Activated T-cell treated with anti-CD3 and anti-CD28 coated beads, Interleukin-2, amount 50 U/mL, for 1 hour (primary cell): ENCODE measurements around the gene PRKG1.

Source experiments
- DNase-seq: peaks from one replicate; pipeline ENCODE4 v3.0.0-alpha.2; 2020

PRKG1 gene

DNA sequence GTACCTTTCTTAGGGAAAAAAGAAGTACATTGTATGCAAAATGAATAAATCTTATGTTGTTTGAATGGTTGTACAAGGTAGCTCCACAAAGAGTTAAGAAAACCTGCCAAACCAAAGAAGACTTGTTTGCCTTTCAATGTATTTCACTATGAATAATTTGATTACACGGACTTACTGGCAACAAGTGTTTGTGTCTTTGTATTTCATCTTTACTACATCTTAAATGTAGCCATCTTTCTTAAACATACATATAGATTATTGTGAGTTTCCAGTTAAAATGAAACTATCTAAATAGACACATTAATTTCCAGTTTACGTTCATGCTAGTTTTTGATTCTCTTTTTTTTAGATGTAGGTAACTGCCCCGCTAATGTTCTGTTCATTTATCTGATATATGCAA, 2.8 kb downstream of the PRKG1 start:
- DNase-seq, result no peak

DNA sequence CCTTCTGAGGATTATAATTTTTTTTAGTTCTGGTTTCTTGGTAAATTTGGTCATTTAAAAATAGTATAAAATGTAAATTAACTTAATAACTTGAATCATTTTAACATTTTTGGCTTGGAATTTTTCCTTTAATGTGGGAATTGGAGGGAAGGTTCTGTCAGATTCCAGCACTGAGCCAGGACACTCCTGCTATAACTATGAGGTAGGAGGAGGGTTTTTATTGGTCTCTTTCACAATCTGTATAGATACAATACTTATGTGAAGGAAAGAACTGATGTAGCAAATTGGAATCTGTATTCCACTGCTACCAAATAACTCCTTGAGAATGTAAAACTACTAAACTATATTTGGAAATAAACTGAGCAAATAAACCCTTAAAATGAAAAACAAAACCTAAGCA, 3.2 kb downstream of the PRKG1 start:
- DNase-seq, result no peak

DNA sequence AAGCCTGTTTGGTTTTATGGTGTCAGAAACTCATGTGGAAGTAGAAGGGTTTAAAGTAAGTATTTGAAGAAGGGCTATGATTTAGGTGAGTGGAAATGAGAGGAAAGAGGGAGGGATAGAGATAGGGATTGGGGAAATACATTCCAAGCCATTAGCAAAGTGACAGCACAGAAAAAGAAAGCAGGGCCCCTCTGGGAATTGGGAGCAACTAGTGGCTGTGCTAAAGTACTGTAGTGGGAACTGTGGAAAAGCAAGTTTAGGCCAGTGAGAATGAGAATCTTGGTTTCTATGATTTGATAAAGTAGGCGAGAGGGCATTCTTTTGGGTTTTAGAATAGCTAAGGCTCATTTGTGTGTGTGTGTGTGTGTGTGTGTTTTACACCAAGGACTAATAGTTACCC, 5.0 kb downstream of the PRKG1 start:
- no peak for DNase-seq

DNA sequence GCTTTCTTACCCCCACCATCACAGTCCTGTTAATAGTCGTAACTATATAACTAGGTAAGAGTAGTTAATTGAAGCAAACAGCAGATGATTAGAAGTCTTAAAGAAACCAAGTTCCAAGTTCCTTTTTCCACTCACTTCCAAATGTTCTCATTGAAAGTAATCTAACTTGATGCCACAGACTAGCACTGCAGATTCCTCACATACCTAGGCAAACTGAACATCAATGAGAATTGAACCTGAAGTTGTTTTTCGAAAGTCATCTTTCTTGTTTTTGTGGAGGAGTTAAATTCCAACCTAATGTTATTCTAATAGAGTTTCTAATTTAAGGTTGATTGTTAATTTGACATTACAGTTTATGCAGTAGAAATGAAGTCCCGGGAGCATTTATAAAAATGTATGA, 5.5 kb downstream of the PRKG1 start:
- DNase-seq, result no peak

DNA sequence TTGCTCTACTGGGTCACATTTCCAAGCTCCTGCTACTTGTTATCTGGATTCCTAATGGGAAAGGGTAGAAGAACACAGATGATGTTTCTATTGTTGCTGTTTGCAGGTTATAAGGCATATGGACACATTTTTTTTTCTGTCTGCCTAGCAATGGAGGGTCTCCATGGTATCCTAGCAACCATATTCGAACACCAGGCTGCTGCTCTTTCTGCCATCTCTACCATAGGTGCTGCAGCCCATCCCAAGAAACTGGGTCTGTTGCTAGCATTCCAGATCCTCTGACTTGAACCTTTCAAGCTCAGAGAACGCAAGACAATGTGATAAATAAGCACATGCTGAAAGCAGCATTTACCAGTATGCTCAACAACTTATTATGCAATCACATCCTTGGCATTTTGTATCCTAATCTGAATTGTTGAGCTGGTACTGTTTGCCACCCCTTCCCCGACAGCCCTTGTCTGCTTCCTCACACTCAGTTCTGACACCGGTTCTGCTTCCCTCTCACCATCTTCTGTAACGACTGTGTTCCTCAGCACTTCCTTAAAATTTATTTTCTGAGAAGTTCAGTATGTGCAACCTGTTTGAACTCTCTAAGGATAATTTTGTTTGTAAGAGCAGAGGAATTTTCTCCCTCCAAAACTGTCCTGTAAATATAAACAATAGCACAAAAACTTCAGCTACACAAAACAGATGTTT, 6.2 kb downstream of the PRKG1 start:
- DNase-seq, result no peak

DNA sequence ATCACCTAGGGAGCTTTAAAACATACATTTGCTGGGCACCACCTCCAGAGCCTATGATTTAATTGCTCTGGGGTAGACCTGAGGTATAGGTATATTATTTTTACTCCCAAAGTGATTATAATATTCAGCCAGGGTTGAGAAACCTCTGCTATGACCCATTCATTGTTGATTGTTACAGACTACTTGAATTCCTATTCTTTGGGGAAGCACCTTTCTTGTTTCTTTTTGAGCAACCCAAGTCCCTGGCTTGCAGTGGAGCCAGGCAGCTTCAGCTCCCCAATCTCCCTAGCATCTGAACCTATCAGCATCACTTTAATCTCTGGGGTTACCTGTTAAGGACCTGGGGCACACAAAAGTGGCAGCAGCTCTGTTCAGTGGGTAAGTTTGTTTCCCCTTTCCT, 8.6 kb downstream of the PRKG1 start:
- no peak for DNase-seq

DNA sequence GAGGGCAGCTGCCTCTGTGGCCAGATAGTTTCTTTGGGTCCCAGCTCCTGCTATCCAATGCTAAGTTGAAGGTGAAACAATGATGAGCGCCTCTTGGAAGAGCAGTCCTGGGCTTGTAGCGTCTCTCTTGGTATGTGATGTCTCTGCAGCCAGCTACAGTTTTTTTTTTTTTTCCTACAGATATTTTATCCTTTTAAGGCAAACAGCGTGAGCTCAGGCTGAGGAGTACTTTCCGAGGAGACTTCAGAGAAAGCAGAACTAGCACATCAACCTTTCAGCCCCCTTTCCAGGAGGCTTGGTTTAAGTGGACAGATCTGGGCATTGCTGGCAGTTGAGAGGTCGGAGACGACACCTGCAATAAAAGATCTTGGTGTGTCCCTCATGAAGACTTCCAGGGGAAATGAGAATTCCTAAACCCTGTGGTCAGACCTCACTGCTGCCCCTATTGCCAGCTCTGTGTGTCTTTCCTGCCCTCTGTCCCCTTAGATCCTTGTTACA, 9.1 kb downstream of the PRKG1 start:
- no peak for DNase-seq

DNA sequence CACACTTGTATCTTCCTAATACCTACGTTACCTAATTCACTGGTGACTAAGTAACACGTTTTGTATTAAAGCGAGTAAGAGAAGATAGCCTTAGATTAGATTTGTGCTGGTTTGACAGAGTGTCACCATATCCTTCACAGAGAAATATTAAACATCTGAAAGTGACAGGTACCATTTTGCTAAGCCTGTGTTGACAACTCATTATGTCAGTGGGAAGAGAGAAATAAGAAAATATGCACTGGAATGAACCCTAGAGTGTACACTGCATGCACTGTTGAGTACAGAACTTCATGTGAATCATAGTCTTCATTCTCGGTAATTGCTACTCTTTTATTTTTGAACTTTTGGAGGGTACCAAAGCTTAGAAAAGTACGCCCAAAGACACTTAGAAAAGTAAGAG, 10.9 kb downstream of the PRKG1 start:
- no peak for DNase-seq

DNA sequence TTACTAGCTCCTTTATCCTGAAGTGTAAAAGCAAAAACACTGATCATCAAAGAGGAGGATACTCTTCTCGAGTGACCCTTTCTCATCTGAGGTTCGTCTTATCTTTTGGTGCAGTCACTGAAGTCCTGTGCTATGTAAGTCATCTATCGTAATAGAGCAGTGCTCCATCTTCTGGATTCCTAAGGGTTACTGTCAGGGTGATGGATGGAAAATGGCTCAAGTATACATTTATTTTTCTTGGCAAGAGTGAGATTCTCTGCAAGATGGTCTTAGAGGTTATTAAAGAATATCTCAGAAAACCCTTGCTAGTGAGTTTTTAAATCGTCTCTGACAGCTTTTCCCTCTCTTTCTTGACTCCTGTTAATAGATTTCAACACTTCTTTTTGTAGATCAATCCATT, 12.4 kb downstream of the PRKG1 start:
- DNase-seq, result no peak

DNA sequence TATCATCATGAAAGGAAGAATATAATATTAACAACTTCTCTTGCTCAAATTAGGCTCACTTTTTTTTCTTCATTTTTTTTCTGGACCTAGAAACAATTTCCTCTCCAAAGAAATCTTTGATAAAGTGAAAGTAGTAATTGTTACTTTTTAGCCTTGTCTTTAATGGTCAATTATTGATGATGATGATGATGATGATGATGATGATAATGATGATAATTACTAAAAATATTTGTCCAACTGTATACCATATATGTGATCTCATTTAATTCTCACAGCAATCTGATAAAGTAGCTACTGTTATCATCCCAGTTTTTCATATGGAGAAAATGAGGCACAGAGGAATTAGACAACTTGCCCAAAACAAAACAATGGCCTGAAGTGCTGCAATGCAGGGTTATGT, 12.8 kb downstream of the PRKG1 start:
- DNase-seq, result no peak

DNA sequence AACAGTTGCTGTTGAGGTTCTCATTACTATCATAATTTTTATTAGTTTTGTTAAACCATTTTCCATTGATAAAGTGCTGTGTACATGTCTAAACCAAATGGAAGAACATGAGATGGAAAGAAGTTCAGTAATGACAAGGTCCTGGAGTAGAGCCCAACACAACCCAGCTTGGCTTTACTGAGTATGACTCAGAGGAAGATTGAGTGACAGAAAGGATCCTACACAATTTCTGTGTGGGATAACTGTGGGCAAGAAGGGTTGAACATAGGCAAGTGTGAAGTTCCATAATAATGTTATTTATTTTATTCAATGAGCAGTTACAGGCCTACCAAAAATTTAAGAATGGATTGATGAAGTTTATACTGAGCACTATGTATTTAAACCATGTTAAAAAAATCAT, 15.9 kb downstream of the PRKG1 start:
- DNase-seq, result no peak

DNA sequence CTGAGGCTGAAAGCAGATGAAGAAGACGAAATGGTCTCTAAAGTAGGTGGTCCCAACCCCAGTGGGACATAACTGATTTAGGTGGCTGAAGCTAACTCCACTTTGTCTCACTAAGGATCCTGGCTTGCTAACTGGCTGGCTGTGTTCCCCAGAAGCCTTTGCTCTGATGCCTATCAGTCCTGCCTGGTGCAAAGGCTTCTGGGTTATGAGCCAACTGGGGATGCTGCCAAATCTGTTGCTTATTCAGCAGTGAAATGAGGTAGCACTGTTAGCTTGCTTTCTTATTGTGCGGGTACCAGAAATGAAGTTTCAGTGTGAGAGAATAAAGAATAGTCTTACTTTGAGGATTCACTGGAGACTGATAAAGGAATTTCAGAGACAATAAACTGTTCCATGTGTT, 18.1 kb downstream of the PRKG1 start:
- DNase-seq, result no peak

DNA sequence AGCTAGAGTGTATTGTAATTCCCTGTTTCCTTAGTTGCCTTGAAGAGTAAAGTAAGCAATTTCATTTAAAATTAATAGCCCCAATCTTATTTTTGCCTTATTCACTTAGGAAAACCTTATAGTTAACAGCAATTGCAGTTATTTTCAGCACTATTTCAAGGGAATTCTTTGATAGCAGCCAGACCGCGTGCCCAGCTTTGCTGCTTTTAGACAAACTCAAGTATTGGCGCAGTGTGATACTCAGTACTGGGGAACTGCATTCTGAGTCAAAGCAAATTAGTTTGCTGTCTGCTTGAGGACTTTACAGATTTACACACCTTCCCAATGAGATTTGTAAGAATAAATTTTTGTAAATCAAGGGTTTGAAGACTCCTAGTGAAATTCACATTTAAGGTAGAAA, 21.2 kb downstream of the PRKG1 start:
- DNase-seq, result no peak

DNA sequence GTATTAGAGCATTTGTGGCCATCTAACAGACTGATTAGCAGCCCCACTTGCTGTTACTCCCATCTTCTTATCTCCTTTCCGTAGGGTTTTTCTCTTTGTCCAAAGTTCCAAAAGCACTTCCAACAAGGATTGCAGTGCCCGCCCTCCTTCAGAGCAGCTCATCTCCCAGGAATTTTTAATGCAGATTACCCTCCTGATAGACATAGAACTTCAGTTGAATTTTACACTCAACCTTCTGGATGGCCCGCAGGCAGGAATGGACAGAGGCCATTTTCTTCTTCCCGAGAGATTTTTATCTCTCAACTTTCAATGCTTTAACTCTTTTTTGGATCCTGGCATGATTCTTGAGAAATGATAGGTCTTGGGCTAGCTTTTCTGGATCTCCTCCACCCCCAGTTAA, 23.3 kb downstream of the PRKG1 start:
- no peak for DNase-seq

DNA sequence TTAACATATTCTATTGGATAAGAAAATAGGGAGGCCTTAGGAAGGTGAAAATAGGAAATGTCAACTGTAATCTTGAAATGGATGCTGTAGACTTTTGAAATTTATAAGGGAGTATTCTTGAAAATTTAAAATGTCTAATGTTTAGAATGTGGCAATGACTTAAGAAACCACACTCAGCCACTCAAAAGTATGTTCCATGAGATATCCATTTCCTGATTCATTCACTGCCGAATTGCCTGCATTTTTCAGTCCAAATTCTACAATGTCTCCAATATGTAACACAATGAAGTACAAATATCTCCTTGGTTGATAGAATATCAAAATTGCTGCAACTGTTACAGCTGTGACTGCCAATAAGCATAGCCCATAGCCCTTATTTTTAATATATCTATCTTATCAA, 25.9 kb downstream of the PRKG1 start:
- no peak for DNase-seq

DNA sequence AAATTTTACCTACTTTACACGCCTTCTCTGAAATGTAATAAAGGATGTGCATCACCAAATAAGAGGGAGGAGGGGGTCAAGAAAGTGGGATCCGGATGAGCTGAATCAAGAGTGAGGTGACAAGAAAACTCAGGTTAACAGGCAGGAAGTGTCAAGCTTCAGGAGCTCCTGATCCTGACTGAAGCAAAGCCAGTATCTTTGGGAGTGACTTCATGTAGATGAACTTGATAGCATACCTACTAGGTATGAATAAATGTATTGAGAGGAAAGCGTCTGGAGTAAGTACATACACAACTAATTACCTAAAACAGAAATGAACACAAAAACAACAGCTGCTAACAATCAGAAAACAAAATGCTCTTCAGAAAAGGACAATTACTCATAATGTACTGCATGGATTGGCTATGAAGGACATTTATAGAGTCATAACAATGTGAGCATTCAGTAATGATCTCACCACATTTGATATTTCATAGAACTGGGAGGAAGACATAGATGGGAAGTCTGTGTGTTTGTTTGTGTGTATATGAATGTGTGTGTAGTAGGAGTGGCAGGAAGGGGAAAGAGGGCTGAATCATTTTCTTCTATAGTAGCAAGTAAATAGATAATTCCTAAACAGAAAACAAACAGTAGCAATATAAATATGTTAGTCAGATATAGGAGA, 29.4 kb downstream of the PRKG1 start:
- no peak for DNase-seq

DNA sequence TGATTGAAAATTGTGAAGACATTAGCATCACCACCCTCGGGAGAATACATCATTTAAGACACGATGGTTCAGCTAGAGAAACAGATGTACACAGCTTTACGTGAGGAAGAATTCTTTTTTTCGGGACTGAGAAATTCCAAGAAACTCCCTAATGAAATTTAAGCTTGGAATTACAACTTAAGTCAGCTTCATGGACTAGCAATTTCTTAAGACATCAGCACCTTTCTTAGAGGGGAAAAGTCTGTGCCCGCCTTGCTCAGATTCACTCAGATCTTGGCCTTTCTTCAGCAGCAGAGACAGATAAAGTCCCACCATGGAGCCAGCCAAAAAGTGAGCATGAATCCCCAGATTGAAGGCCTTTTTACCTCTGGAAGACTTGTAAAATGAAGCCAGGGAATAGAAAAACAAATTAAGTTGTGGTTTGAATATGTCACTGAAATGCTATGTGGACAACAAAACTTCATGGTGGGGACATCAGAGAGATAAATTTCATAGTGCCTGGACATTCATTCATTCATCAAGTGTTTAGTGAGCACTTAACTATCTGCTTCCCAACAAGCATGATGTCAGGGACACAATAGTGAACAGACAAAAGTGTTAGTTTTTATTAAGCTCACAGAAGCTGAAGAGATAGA, 32.1 kb downstream of the PRKG1 start:
- DNase-seq, result no peak

DNA sequence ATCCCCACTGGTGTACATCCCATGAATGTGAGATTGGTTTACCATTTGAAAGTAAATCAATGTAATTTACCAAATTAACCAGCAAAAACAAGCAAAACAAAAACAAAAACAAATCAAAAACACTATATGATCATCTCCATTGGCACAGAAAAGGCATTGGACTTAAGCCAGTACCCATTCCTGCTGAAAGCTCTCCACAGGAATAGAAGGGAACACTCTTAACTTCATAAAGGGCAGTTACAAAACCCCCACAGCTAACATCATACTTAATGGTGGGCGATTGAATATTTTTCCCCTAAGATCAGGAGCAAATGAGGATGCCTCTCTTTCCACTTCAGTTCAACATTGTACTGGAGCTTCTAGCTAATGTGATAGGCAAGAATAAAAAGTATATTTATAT, 34.1 kb downstream of the PRKG1 start:
- no peak for DNase-seq

DNA sequence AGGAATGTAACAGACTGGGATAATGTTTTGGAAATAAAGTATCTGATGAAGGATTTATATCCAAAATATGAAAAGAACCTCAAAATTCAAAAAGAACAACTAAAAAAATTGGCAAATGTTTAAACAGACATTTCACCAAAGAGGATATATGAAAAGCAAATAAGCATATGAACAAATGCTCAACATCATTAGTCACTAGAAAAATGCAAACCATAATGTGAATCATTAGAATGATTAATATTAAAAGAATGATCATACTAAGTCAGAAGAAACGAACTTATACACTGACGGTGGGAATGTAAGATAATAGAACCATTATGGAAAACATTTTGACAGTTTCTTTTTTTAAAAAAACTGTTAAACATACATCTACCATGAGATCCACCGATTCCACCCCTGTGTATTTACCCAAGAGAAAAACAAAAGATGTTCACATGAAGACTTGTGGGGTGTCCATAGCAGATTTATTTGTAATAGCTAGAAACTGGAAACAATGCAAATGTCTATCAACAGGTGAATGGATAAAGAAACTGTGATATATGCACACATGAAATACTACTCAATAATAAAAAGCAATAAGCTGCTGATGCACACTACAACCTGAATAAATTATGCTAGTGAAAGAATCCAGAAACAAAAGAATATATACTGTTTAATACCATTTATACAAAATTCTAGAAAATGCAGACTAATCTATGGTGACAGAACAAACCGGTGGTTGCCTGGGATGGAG, 35.7 kb downstream of the PRKG1 start:
- DNase-seq, result no peak

DNA sequence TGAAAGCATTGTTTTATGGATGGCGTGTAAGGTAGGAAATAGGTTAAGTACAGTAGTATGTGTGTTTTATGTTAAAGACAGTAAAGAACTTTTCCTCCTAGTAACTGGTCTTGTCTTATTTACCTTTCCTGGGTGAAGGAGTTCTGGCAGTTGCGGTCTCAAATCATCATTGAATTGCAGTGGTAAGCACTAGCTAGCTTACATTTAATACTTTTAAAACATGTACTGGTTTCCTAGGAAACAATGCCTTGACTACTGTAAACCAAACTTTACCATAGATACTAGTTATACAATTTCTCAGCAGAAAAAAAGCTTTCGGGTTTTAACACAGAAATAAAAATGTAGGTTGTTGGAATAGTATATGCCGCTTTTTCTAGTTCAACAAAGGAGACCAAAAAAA, 37.7 kb downstream of the PRKG1 start:
- no peak for DNase-seq

DNA sequence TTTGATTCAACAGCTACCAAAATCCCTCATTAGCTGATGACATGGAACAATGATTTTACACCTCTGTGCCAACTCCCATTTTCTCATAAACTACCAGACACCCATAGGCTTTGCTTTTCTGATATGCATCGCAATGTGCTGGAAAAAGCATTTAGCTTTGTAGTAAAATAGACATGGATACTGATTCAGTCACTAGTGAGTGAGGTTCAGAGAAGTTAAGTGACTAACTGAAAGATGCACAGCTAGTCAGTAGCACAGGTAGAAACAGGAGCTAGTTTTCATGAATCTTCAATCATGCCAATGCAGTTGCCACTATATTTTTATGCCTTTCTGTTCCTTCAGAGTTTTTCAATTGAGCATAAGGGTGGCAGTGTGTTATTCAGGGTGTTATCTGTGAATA, 38.7 kb downstream of the PRKG1 start:
- DNase-seq, result no peak

DNA sequence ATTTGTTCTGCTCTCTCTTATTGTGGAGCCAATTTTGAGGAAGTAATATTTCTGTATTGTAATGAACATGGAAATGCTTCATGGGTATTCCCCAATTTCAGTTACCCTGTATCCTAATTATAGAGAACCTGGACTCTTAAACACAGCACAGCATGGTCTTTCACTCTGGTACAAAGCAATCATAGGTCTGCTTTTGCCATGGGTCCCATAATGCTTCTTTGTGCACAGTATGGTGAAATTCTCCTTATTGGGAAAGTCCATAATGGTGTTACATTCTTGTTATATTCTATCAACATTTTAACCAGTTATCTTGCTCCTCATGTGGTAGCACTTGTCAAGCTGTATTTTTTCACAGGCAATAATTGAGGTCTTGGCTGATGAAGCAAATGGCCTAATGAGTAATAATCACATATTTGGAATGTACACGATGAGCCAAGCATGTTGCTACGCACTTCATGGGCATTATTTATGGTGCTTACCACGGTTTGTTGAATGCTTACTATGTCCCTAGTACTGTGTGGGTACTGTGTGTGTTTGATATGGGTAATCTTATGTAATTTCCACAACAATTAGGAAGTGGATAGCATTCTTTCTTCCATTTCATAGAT, 42.9 kb downstream of the PRKG1 start:
- no peak for DNase-seq

DNA sequence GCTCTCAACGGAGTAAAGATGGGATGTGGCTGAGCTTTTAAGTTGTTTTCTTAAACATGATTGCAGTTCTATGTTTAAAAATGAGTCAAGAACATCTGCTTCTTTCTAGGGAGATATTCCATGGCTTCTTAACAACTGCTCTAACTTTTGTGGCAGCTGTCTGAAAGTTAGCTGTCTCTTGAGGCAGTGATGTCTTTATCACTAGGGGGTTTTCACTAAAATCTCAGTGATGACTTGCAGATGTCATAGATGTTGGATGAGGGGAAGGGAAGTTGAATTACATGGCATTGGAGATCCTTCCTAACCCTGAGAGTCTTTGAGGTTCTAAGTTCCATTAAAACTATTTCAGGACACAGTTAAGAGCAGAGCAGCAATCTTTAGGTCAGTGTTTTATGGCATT, 43.5 kb downstream of the PRKG1 start:
- no peak for DNase-seq
